Glutamatergic neuron (in vitro differentiated cells): ENCODE measurements around the gene CFAP77. TPM values are rescaled to one million over a fixed set of nuclear protein-coding genes. Genes with fewer than 3 reads are reported as not detected.

Experiments used
- DNase-seq: peaks from one replicate; pipeline ENCODE4 v3.0.0; 2022
- H3K27ac Mint-ChIP-seq: one replicate; pipeline ENCODE4 v1.8.0; 2020; ENCODE audit warnings: mild to moderate bottlenecking, mixed read lengths, inconsistent platforms; ENCODE audit not compliant: unreplicated experiment
- H3K27me3 Mint-ChIP-seq: one replicate; pipeline ENCODE4 v1.8.0; 2020; ENCODE audit warnings: mild to moderate bottlenecking, moderate library complexity, mixed read lengths, inconsistent platforms; ENCODE audit not compliant: unreplicated experiment
- H3K36me3 Mint-ChIP-seq: one replicate; pipeline ENCODE4 v1.8.0; 2020; ENCODE audit warnings: mild to moderate bottlenecking, mixed read lengths, inconsistent platforms; ENCODE audit not compliant: unreplicated experiment
- H3K4me1 Mint-ChIP-seq: one replicate; pipeline ENCODE4 v1.8.0; 2020; ENCODE audit warnings: mild to moderate bottlenecking, low read depth, mixed read lengths, inconsistent platforms; ENCODE audit not compliant: unreplicated experiment
- H3K4me3 Mint-ChIP-seq: one replicate; pipeline ENCODE4 v1.8.0; 2020; ENCODE audit warnings: mild to moderate bottlenecking, mixed read lengths, inconsistent platforms; ENCODE audit not compliant: unreplicated experiment
- H3K9me3 Mint-ChIP-seq: one replicate; pipeline ENCODE4 v1.8.0; 2020; ENCODE audit warnings: mild to moderate bottlenecking, moderate library complexity, mixed read lengths, inconsistent platforms; ENCODE audit not compliant: unreplicated experiment
- total RNA-seq: library from RNA; stranded (reverse); fragmentation: NEBNext Ultra II Directional; extraction: Animal tissue kit (Norgen Biotek cat#: 25700); gene quantifications from one replicate; pipeline ENCODE4 v1.2.1, GENCODE V29; 2021; ENCODE audit not compliant: unreplicated experiment
- TF ChIP-seq, protein P1 (sequence below): fragments of 200-600 bp; sonication (generic); IDR thresholded peaks from one replicate; pipeline ENCODE4 v1.5.0; 2021; ENCODE audit not compliant: partially characterized antibody, unreplicated experiment

Gene CFAP77
- total RNA-seq, 1 donor from 2014 or later: not detected

DNA sequence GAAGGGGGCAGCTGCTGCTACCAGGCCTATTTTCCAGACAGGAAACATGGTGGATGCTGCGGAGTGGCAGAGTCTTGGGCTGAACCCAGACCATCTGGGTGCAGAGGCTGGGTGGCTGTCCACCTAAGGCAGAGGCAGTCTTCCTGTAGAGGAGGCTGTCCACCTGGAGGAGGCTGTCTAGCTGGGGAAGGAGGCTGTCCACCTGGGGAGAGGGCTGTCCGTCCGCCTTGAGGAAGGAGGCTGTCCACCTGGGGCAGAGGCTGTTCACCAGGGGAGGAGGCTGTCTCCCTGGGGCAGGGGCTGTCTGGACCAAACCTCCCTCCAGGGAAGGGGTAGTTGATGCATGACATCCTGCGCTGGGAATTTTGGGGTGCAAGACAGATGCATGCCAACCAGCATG, 133.2 kb downstream of the CFAP77 start:
- DNase-seq: no peak
- Mint-ChIP-seq H3K9me3 (peaks cover 5% of the 10 kb centered on the region), H3K4me3 (no peak overlapping the region), H3K4me1 (peaks cover 3% of the 10 kb centered on the region), H3K27me3 (peaks cover 1% of the 10 kb centered on the region), H3K27ac (no peak overlapping the region), H3K36me3 (no peaks in the 10 kb centered on the region)
- TF ChIP-seq, protein P1, sequence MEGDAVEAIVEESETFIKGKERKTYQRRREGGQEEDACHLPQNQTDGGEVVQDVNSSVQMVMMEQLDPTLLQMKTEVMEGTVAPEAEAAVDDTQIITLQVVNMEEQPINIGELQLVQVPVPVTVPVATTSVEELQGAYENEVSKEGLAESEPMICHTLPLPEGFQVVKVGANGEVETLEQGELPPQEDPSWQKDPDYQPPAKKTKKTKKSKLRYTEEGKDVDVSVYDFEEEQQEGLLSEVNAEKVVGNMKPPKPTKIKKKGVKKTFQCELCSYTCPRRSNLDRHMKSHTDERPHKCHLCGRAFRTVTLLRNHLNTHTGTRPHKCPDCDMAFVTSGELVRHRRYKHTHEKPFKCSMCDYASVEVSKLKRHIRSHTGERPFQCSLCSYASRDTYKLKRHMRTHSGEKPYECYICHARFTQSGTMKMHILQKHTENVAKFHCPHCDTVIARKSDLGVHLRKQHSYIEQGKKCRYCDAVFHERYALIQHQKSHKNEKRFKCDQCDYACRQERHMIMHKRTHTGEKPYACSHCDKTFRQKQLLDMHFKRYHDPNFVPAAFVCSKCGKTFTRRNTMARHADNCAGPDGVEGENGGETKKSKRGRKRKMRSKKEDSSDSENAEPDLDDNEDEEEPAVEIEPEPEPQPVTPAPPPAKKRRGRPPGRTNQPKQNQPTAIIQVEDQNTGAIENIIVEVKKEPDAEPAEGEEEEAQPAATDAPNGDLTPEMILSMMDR: no peak

DNA sequence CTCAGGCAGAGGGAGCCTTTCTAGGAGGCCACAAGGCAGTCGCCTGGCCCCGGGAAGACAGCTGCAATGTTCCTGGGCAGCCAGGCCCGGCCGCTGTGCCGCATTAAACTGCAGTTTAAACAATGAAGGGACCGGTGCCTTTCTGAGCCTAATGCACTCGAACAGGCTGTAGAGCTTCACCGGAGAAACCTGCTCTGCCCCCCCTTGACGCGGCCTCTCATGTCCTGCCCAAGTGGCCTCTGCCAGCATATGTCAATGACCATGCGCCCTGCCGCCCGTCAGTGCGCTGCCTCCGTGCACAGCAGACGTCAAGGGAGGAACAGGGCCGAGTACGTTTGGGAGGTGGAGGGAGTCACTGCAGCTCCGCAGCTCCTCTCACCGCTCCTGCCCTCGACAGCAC, 133.9 kb downstream of the CFAP77 start:
- Mint-ChIP-seq H3K4me1 (peaks cover 5% of the 10 kb centered on the region), H3K27me3 (peaks cover 1% of the 10 kb centered on the region), H3K27ac (no peak overlapping the region), H3K4me3 (no peak overlapping the region), H3K36me3 (no peaks in the 10 kb centered on the region), H3K9me3 (peaks cover 5% of the 10 kb centered on the region)
- TF ChIP-seq, protein P1: no peak
- no peak for DNase-seq

DNA sequence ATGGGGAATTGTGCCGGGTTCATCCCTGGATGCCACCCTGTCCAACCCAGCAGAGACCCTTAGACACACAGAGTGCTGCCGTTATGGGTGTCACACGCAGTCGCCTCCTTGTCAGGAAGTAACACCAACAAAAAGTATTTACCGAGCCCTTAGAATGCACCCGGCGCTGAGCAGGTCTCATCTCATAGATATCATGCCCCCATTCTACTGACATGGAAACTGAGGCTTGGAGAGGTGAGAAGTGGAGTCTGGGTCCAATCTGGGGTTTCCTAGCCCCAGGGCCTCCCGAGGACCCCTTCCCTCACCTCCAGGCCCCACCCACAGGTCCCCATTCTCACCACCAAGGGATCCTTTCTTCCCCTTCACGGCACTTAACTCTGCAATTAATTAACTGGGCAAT, 135.6 kb downstream of the CFAP77 start:
- no peak overlapping the region for H3K4me3 Mint-ChIP-seq
- peaks cover 7% of the 10 kb centered on the region for H3K4me1 Mint-ChIP-seq
- H3K27ac Mint-ChIP-seq: no peak overlapping the region

DNA sequence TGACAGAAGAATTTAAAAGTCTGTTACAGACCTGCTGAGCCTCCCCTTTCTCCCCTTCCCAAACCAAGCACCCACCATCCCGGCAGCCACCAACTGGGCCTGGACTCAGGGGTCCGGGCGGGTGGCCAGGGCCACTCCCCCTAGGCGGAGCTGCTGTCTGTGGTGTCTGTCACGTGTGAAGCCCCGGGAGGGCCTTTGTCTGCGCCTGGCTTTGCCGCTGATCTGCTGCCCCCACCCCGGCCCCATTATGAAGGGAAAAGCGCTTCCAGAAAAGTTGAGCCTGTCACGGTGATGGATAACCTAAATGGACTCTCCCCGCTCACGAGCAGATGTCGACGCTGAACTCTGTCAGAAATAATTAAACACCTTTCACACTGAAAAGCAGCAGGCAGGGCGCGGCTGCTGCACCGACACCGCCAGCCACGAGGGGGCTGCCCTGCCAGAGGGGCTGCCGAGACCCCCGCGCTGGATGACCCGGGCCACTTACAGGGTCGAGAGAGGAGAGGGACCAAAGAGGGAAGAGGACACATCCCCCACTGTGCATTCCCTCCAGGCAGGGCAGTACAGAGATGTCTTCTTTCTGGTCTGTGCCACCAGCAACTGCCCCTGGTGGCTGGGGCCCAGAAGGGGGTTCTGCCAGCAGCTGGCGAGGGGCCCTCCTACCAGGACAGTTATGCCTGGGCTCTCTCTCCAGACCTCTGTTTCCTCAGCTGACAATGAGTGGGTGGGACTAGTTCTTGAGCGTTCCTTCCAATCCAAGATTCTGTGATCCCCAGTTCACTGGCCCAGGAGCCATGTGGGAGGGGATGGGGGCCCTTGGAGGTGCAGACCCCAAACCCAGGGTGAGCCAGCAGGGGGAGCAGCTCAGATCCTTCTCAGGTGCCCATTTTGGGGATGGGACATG, 136.4 kb downstream of the CFAP77 start:
- Mint-ChIP-seq H3K27ac (peak overlapping the region; percentile 95), H3K27me3 (peaks cover 4% of the 10 kb centered on the region), H3K36me3 (no peaks in the 10 kb centered on the region), H3K9me3 (peaks cover 5% of the 10 kb centered on the region), H3K4me1 (peaks cover 7% of the 10 kb centered on the region), H3K4me3 (peak overlapping the region; percentile 74)
- TF ChIP-seq, protein P1: peak; percentile 86
- DNase-seq: peak; percentile 81

More for the DNA sequence above, 135.6 kb downstream of the CFAP77 start:
- H3K9me3 Mint-ChIP-seq: peaks cover 5% of the 10 kb centered on the region
- H3K36me3 Mint-ChIP-seq: no peaks in the 10 kb centered on the region
- TF ChIP-seq, protein P1: no peak
- H3K27me3 Mint-ChIP-seq: peaks cover 4% of the 10 kb centered on the region
- DNase-seq: no peak

DNA sequence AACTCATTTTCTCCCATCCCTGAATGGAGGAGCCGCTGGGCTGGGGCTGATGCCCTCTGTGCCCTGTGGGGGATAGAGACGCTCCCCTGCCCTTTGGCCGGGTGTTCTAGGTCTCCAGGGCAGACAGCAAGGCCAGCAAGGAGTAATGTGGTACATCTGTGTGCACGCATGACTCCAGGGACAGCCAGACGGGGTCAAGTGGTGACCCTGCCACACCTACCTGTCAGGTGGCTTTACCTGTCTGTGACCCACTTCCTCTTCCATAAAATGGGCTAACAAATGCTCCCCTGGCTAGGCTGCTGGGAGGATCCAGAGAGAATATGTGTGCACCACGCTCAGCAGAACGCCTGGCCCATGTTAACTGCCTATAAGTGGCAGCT, 137.0 kb downstream of the CFAP77 start:
- H3K27me3 Mint-ChIP-seq: peaks cover 4% of the 10 kb centered on the region
- no peak for DNase-seq
- peaks cover 7% of the 10 kb centered on the region for H3K4me1 Mint-ChIP-seq
- H3K4me3 Mint-ChIP-seq: no peak overlapping the region
- peak overlapping the region; percentile 34 for H3K27ac Mint-ChIP-seq
- H3K9me3 Mint-ChIP-seq: peaks cover 4% of the 10 kb centered on the region
- H3K36me3 Mint-ChIP-seq: no peaks in the 10 kb centered on the region
- TF ChIP-seq, protein P1: no peak
